CD8-positive, alpha-beta memory T cell (primary cell): Measurements from ENCODE around the gene SLC6A19. TPM values are rescaled to one million over a fixed set of nuclear protein-coding genes. Genes with fewer than 3 reads are reported as not detected.
"Not testable (repeated sequence)": the region's sequence is repeated elsewhere in the genome, so short reads cannot be mapped to it uniquely, and the experiment has no call there.

Experiments used
- CTCF ChIA-PET: fragments of 350-600 bp; sonication (Branson Sonifier 250); formaldehyde crosslinking; loops from one replicate; lab custom pipeline; 2021; ENCODE audit warnings: antibody characterized with exemption; lab: Charles Lee
- POLR2A ChIA-PET: fragments of 350-600 bp; sonication (Branson Sonifier 250); formaldehyde crosslinking; loops from one replicate; lab custom pipeline; 2021; ENCODE audit warnings: antibody characterized with exemption; lab: Charles Lee
- DNase-seq, 5 donors: peaks; one replicate each; pipeline versions ENCODE4 v3.0.0 to v3.0.0-alpha.2; 2020 to 2022; ENCODE audit warnings: mixed read lengths in 1 of 5
- H3K27ac ChIP-seq: one replicate; pipeline ENCODE4 v1.7.0; 2013; ENCODE audit warnings: low read depth, mild to moderate bottlenecking, low read length, moderate library complexity
- H3K27me3 ChIP-seq: 2 replicates; pipeline ENCODE4 v1.7.0; 2013; ENCODE audit warnings: low read length, mild to moderate bottlenecking; ENCODE audit not compliant: insufficient read depth, poor library complexity, severe bottlenecking
- H3K36me3 ChIP-seq: 2 replicates; pipeline ENCODE4 v1.7.0; 2013; ENCODE audit warnings: mild to moderate bottlenecking, low read length, moderate library complexity; ENCODE audit not compliant: insufficient read depth
- H3K4me1 ChIP-seq: 2 replicates; pipeline ENCODE4 v1.7.0; 2013; ENCODE audit warnings: mild to moderate bottlenecking, low read length, moderate library complexity; ENCODE audit not compliant: insufficient read depth
- H3K4me3 ChIP-seq: 2 replicates; pipeline ENCODE4 v1.7.0; 2013; ENCODE audit warnings: mild to moderate bottlenecking, low read length
- H3K9me3 ChIP-seq: 2 replicates; pipeline ENCODE4 v1.7.0; 2013; ENCODE audit warnings: mild to moderate bottlenecking, low read length
- H3K27ac Mint-ChIP-seq, 8 donors: one replicate each; pipeline ENCODE4 v1.8.0; 2020 to 2021; ENCODE audit warnings: mixed read lengths in 8 of 8, mild to moderate bottlenecking in 6 of 8, inconsistent platforms in 3 of 8, moderate library complexity in 3 of 8
- H3K27me3 Mint-ChIP-seq, 2 donors: one replicate each; pipeline ENCODE4 v1.8.0; 2020 to 2021; ENCODE audit warnings: mixed read lengths in 2 of 2, mild to moderate bottlenecking in 1 of 2, moderate library complexity in 1 of 2
- H3K36me3 Mint-ChIP-seq, 3 donors: one replicate each; pipeline ENCODE4 v1.8.0; 2020 to 2021; ENCODE audit warnings: mixed read lengths in 3 of 3, inconsistent platforms in 1 of 3, mild to moderate bottlenecking in 1 of 3
- H3K4me1 Mint-ChIP-seq, 3 donors: one replicate each; pipeline ENCODE4 v1.8.0; 2020 to 2021; ENCODE audit warnings: mixed read lengths in 3 of 3, inconsistent platforms in 1 of 3, mild to moderate bottlenecking in 1 of 3
- H3K4me3 Mint-ChIP-seq, 7 donors: one replicate each; pipeline ENCODE4 v1.8.0; 2020 to 2021; ENCODE audit warnings: mixed read lengths in 7 of 7, mild to moderate bottlenecking in 6 of 7, moderate library complexity in 4 of 7, inconsistent platforms in 2 of 7
- H3K9me3 Mint-ChIP-seq, 5 donors: one replicate each; pipeline ENCODE4 v1.8.0; 2020 to 2022; ENCODE audit warnings: mixed read lengths in 5 of 5, mild to moderate bottlenecking in 3 of 5, moderate library complexity in 2 of 5, inconsistent platforms in 1 of 5
- polyA plus RNA-seq: library from polyadenylated mRNA; unstranded; fragments of 300-500 nt; fragmentation: Illumina TruSeq; gene quantifications from one replicate; pipeline ENCODE4 v1.2.3, GENCODE V29; 2021
- total RNA-seq, 2 experiments: library from RNA; stranded (reverse); gene quantifications; one replicate each; pipeline ENCODE4 v1.2.3, GENCODE V29; 2021

Gene SLC6A19
- total and polyA plus RNA-seq, 3 experiments from 2014 or later = not detected

DNA sequence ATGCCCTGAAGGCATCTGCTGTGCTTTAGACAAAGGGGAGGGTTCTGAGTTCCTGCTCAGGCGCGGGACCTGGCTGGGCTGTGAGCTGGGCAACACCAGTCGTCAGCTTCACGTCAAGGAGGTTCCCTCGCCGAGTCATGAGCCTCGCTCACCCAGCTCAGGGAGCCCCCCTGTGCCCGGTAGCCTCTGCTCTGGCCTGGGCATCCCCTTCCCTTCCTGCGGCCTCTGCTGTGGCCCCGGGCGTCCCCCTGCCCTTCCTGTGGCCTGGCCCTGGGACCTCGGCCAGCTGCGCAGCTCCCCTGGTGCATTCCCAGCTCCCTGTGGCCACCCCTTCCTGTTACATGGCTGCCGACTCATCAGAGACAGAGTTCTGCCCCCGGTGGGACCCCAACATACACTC, 63.6 kb downstream of the SLC6A19 start:
- Mint-ChIP-seq H3K27ac (no peak overlapping the region), H3K9me3 (no peaks in the 10 kb centered on the region), H3K27me3 (peaks cover 0 to 2% of the 10 kb centered on the region in 2 donors), H3K4me3 (no peak overlapping the region), H3K4me1 (peaks cover 11 to 12% (median 12%) of the 10 kb centered on the region in 3 donors), H3K36me3 (no peaks in the 10 kb centered on the region)
- Histone ChIP-seq H3K27me3 (no peaks in the 10 kb centered on the region), H3K36me3 (no peaks in the 10 kb centered on the region), H3K4me3 (no peak overlapping the region), H3K27ac (no peak overlapping the region), H3K9me3 (no peaks in the 10 kb centered on the region), H3K4me1 (peaks cover 10% of the 10 kb centered on the region)
- ChIA-PET POLR2A (no interaction called here), CTCF (no interaction called here)
- no peak for DNase-seq

DNA sequence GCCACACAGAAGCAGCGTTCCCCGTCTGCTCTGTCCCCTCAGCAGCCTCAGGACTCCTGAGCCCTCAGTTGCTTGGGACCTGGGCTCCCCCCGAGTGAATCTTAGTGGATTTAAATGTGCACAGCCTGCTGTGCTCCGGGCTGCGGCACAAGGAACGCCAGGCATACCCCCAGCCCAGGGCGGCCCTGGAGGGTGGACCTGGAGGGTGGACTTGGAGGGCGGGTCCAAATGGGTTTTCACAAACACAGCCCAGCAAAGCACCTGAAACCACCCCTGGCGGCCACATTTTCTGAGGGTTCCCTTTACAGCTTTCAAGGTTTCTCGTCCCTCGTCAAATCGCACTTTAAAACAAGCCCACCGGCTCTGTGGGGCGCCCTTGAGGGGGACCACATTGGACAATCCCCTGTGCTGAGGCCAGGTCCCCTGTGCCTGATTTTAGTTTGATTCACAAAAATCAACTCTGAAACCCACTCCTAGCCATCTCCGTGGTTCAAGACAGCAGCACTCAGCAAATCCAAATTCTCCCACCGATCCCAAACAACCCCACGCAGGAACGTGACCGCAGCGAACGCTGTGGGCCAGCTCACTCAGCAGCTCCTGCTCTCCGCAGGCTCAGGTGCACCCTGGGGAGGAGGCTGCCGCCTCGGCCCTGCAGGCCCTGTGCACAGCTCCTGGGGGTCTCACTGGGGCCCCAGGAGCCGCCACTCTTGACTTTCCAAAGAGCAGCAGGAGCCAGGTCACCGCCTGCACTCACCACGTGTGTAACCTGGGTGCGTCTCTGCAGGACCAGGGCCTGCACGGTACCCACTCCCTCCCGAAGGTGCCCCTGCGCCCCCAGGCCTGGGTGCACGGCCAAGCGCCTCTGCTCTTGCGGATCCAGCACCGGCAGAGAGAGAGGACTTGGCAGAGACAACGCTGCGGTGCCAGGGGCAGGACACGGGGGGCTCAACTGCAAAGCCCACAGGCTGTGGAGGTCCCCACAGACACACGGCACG, 64.4 kb downstream of the SLC6A19 start:
- peaks cover 0 to 2% of the 10 kb centered on the region in 2 donors for H3K27me3 Mint-ChIP-seq
- ChIA-PET CTCF (no interaction called here), POLR2A (no interaction called here)
- no peaks in the 10 kb centered on the region for H3K36me3 ChIP-seq
- no peaks in the 10 kb centered on the region for H3K36me3 Mint-ChIP-seq
- no peak overlapping the region for H3K27ac ChIP-seq
- H3K4me3 Mint-ChIP-seq = no peak overlapping the region
- H3K27me3 ChIP-seq = no peaks in the 10 kb centered on the region
- peaks cover 11 to 12% (median 12%) of the 10 kb centered on the region in 3 donors for H3K4me1 Mint-ChIP-seq
- no peaks in the 10 kb centered on the region for H3K9me3 Mint-ChIP-seq
- DNase-seq = no peak
- H3K4me3 ChIP-seq = no peak overlapping the region
- no peak overlapping the region for H3K27ac Mint-ChIP-seq
- H3K4me1 ChIP-seq = peaks cover 10% of the 10 kb centered on the region
- H3K9me3 ChIP-seq = no peaks in the 10 kb centered on the region

DNA sequence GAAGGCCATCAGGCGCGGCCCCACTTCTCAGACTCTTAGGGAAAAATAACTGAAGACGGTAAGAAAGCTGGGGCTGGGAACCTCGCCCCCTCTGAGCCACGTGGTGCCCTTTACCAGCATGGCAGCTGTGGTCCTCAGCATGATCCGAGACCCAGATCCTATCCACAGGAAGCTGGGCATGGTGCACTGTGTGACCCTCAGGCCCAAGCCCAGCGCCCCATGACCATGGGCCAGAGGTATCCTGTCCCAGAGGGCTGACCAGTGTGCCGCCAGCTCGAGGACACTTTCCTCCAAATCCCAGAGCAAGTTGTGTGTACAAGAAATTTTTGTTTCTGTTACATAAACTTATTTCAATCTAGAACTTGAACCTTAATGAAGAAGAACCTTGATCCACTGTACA, 65.4 kb downstream of the SLC6A19 start:
- Histone ChIP-seq H3K4me1 (peaks cover 10% of the 10 kb centered on the region), H3K36me3 (no peaks in the 10 kb centered on the region), H3K9me3 (no peaks in the 10 kb centered on the region), H3K4me3 (no peak overlapping the region), H3K27me3 (no peaks in the 10 kb centered on the region), H3K27ac (no peak overlapping the region)
- no peaks in the 10 kb centered on the region for H3K9me3 Mint-ChIP-seq
- peaks cover 11 to 12% (median 12%) of the 10 kb centered on the region in 3 donors for H3K4me1 Mint-ChIP-seq
- H3K4me3 Mint-ChIP-seq = no peak overlapping the region
- POLR2A ChIA-PET = no interaction called here
- CTCF ChIA-PET = no interaction called here
- no peaks in the 10 kb centered on the region for H3K36me3 Mint-ChIP-seq
- H3K27ac Mint-ChIP-seq = no peak overlapping the region
- DNase-seq = no peak
- peaks cover 0 to 2% of the 10 kb centered on the region in 2 donors for H3K27me3 Mint-ChIP-seq

GRCh38 chr5:1267464-1267863, 66.1 kb downstream of the SLC6A19 start:
- POLR2A ChIA-PET, H3K9me3 Mint-ChIP-seq, H3K27ac ChIP-seq, H3K36me3 ChIP-seq, H3K36me3 Mint-ChIP-seq, H3K27ac Mint-ChIP-seq, CTCF ChIA-PET, DNase-seq, H3K27me3 Mint-ChIP-seq, H3K27me3 ChIP-seq, H3K4me3 ChIP-seq, H3K4me3 Mint-ChIP-seq, H3K4me1 ChIP-seq, H3K9me3 ChIP-seq: not testable (repeated sequence)
- H3K4me1 Mint-ChIP-seq = peaks cover 11 to 12% (median 11%) of the 10 kb centered on the region in 3 donors

GRCh38 chr5:1268056-1268455, 66.7 kb downstream of the SLC6A19 start:
- Mint-ChIP-seq H3K27me3 (peaks cover 0 to 2% of the 10 kb centered on the region in 2 donors), H3K4me3 (no peak overlapping the region), H3K27ac (no peak overlapping the region), H3K9me3 (no peaks in the 10 kb centered on the region), H3K4me1 (peaks cover 11 to 12% (median 11%) of the 10 kb centered on the region in 3 donors), H3K36me3 (no peaks in the 10 kb centered on the region)
- DNase-seq = no peak
- ChIA-PET CTCF (no interaction called here), POLR2A (no interaction called here)
- Histone ChIP-seq H3K4me1 (peaks cover 10% of the 10 kb centered on the region), H3K27ac (no peak overlapping the region), H3K36me3 (no peaks in the 10 kb centered on the region), H3K27me3 (no peaks in the 10 kb centered on the region), H3K9me3 (no peaks in the 10 kb centered on the region), H3K4me3 (no peak overlapping the region)

DNA sequence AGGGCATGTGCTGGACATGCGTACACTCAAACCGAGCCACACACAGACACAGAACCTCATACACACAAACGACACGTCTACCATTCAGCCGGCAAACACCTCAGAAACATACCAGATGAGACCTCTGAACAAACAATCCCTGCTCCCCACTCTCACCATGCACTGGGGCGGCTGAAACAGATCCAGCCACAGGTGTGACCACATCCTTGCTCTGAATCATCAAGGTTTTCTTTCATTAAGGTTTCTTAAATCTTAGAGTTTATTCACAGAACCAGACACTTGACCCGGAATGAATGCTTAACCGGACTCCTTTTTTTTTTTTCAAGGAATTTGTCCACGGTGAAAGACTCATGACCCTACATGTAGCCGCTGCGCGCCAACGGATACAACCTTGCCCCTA, 67.3 kb downstream of the SLC6A19 start:
- DNase-seq = peak in 3 of 5 donors; percentile 50 to 71 (median 58)
- POLR2A ChIA-PET = no interaction called here
- Histone ChIP-seq H3K4me1 (peaks cover 10% of the 10 kb centered on the region), H3K27ac (no peak overlapping the region), H3K4me3 (no peak overlapping the region), H3K9me3 (no peaks in the 10 kb centered on the region), H3K36me3 (no peaks in the 10 kb centered on the region), H3K27me3 (no peaks in the 10 kb centered on the region)
- Mint-ChIP-seq H3K27ac (no peak overlapping the region), H3K27me3 (peaks cover 0 to 2% of the 10 kb centered on the region in 2 donors), H3K4me3 (peak overlapping the region in 1 of 7 donors; percentile 18), H3K36me3 (no peaks in the 10 kb centered on the region), H3K4me1 (peaks cover 11 to 12% (median 11%) of the 10 kb centered on the region in 3 donors), H3K9me3 (no peaks in the 10 kb centered on the region)
- CTCF ChIA-PET = no interaction called here

DNA sequence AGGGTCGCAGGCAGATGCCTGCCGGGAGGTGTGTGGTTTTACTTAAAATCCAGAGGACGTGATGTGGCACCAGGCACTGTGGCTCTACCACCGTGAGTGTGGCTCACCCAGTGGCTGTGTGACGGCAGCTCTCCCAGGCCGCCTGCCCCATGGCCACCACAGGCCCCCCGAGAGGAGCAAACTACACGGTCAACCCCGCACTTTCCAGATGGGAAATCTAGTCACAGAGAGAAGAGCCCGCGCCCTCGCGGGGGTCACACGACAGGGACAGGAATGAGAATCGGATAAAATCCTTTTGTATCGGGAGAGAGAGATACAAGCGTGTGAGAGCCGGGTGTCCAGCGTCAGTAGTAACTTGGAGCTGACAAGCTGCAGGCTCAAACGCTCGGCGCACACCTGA, 69.0 kb downstream of the SLC6A19 start:
- H3K27me3 Mint-ChIP-seq = peaks cover 0 to 2% of the 10 kb centered on the region in 2 donors
- no peak for DNase-seq
- H3K9me3 Mint-ChIP-seq = no peaks in the 10 kb centered on the region
- H3K27ac Mint-ChIP-seq = no peak overlapping the region
- ChIA-PET POLR2A (no interaction called here), CTCF (no interaction called here)
- Histone ChIP-seq H3K27me3 (no peaks in the 10 kb centered on the region), H3K36me3 (no peaks in the 10 kb centered on the region), H3K4me1 (peaks cover 10% of the 10 kb centered on the region), H3K27ac (no peak overlapping the region), H3K4me3 (no peak overlapping the region), H3K9me3 (no peaks in the 10 kb centered on the region)
- no peaks in the 10 kb centered on the region for H3K36me3 Mint-ChIP-seq
- peaks cover 11 to 12% (median 11%) of the 10 kb centered on the region in 3 donors for H3K4me1 Mint-ChIP-seq
- H3K4me3 Mint-ChIP-seq = no peak overlapping the region
